ENCODE measurements around the gene SAYSD1.

The SAYSD1 gene

GRCh38 chr6:39154705-39155104, 39.7 kb upstream of the SAYSD1 start:
- no peak overlapping the region for H3K4me2 ChIP-seq (ENCODE audit: insufficient read depth, low read length)
- no peaks in the 10 kb centered on the region for H4K20me1 ChIP-seq (ENCODE audit: insufficient read depth, low read length)
- peaks cover 13% of the 10 kb centered on the region for H3K27me3 ChIP-seq (ENCODE audit: insufficient read depth, low read length, poor library complexity)
- DNase-seq (no peak), ATAC-seq (ENCODE audit: insufficient read depth, low read depth) (no peak)
- H2AFZ ChIP-seq (ENCODE audit: low read depth, low read length) = no peak overlapping the region
- H3K4me1 ChIP-seq (ENCODE audit: insufficient read depth, low read length) = no peaks in the 10 kb centered on the region
- no peaks in the 10 kb centered on the region for H3K9me3 ChIP-seq (ENCODE audit: insufficient read depth, low read length, severe bottlenecking)
- H3K4me3 ChIP-seq (ENCODE audit: low read depth in 1 of 2, low read length in 2 of 2) = no peak overlapping the region
- no peaks in the 10 kb centered on the region for H3K36me3 ChIP-seq (ENCODE audit: insufficient read depth, low read length)
- H3K9ac ChIP-seq (ENCODE audit: low read depth, low read length) = no peak overlapping the region
- H3K79me2 ChIP-seq (ENCODE audit: insufficient read depth, low read length) = no peaks in the 10 kb centered on the region
- H3K27ac ChIP-seq (ENCODE audit: low read length) = no peak overlapping the region
- no peak for TF ChIP-seq EZH2 (IDR thresholded peaks at IDR 0.05; ENCODE audit: borderline replicate concordance, low read depth, low read length, severe bottlenecking)
- no peak for TF ChIP-seq CTCF (IDR thresholded peaks at IDR 0.05; ENCODE audit: borderline replicate concordance, extremely low read depth, low read length, poor library complexity, severe bottlenecking)

DNA sequence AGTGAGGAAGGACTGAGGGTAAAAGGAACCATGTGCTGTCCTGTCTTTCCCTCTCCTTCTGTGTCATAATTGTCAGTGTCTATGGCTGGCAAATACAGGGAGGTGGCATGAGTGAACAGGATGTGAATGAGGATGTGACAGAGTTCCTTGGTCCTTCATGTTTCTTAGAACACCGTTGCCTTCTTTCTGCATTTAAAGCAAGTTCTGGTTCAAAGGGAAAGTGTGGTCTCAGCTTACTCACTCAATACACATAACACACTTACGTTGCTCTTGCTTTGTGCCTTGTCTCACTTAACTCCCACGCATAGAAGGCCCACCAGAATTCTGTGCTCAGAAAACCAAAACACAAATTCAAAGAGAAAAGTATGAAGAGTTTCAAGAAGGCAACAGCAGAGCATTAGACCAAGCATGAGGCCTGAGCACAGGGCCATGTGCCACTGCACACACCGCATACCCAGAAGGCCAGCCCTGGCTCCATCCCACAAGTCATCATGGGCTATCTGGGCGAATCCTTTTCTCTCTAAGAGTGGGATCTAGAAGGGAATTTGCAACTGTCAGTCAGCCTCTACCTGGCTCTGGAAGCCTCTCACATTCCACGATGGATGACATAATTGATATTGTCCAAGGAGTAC, 38.9 kb upstream of the SAYSD1 start:
- H3K9ac ChIP-seq (ENCODE audit: low read depth, low read length) = no peak overlapping the region
- H3K27ac ChIP-seq (ENCODE audit: low read length) = no peak overlapping the region

DNA sequence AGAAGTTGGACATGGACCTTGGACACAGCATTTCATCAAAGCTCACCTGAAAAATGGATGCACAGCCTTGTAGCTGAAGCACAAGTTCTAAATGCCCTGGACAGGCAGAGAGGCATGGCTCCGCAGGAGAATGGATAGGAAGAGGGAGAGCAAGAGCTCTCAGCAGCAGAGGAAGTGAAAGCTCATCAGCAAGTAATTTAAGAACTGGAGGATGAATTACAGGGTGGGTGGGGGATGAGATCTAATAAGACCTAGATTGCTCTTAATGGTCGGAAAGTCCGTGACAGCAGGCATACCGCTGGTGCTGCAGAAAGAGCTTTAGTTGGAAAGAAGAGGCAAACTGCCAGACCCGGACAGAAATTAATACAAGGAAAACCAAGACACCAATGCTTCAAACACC, 37.3 kb upstream of the SAYSD1 start:
- no peaks in the 10 kb centered on the region for H3K79me2 ChIP-seq (ENCODE audit: insufficient read depth, low read length)
- no peak for TF ChIP-seq EZH2 (IDR thresholded peaks at IDR 0.05; ENCODE audit: borderline replicate concordance, low read depth, low read length, severe bottlenecking)
- TF ChIP-seq CTCF (IDR thresholded peaks at IDR 0.05; ENCODE audit: borderline replicate concordance, extremely low read depth, low read length, poor library complexity, severe bottlenecking) = no peak
- H3K4me2 ChIP-seq (ENCODE audit: insufficient read depth, low read length) = no peak overlapping the region
- H3K36me3 ChIP-seq (ENCODE audit: insufficient read depth, low read length) = no peaks in the 10 kb centered on the region
- no peaks in the 10 kb centered on the region for H3K4me1 ChIP-seq (ENCODE audit: insufficient read depth, low read length)
- DNase-seq = no peak
- no peak overlapping the region for H2AFZ ChIP-seq (ENCODE audit: low read depth, low read length)
- H3K27me3 ChIP-seq (ENCODE audit: insufficient read depth, low read length, poor library complexity) = peaks cover 22% of the 10 kb centered on the region
- no peaks in the 10 kb centered on the region for H3K9me3 ChIP-seq (ENCODE audit: insufficient read depth, low read length, severe bottlenecking)
- no peak overlapping the region for H3K4me3 ChIP-seq (ENCODE audit: low read depth in 1 of 2, low read length in 2 of 2)
- ATAC-seq (ENCODE audit: insufficient read depth, low read depth) = no peak
- no peak overlapping the region for H3K27ac ChIP-seq (ENCODE audit: low read length)
- no peaks in the 10 kb centered on the region for H4K20me1 ChIP-seq (ENCODE audit: insufficient read depth, low read length)
- no peak overlapping the region for H3K9ac ChIP-seq (ENCODE audit: low read depth, low read length)

More for the DNA sequence above, 38.9 kb upstream of the SAYSD1 start:
- Histone ChIP-seq H3K36me3 (ENCODE audit: insufficient read depth, low read length) (no peaks in the 10 kb centered on the region), H3K4me1 (ENCODE audit: insufficient read depth, low read length) (no peaks in the 10 kb centered on the region), H3K4me2 (ENCODE audit: insufficient read depth, low read length) (no peak overlapping the region), H3K9me3 (ENCODE audit: insufficient read depth, low read length, severe bottlenecking) (no peaks in the 10 kb centered on the region), H3K79me2 (ENCODE audit: insufficient read depth, low read length) (no peaks in the 10 kb centered on the region), H4K20me1 (ENCODE audit: insufficient read depth, low read length) (no peaks in the 10 kb centered on the region), H3K4me3 (ENCODE audit: low read depth in 1 of 2, low read length in 2 of 2) (no peak overlapping the region), H2AFZ (ENCODE audit: low read depth, low read length) (no peak overlapping the region), H3K27me3 (ENCODE audit: insufficient read depth, low read length, poor library complexity) (peaks cover 17% of the 10 kb centered on the region)
- DNase-seq = no peak
- no peak for ATAC-seq (ENCODE audit: insufficient read depth, low read depth)
- TF ChIP-seq CTCF (IDR thresholded peaks at IDR 0.05; ENCODE audit: borderline replicate concordance, extremely low read depth, low read length, poor library complexity, severe bottlenecking) = no peak
- no peak for TF ChIP-seq EZH2 (IDR thresholded peaks at IDR 0.05; ENCODE audit: borderline replicate concordance, low read depth, low read length, severe bottlenecking)

Measured in DND-41 (cell line).